Mammary epithelial cell (primary cell): ENCODE measurements around the gene FOXK2.

Experiments used
- CTCF ChIP-seq, 2 donors: IDR thresholded peaks in 1 of 2; conservative IDR thresholded peaks in 1 of 2; 2 replicates each; pipeline ENCODE4 v1.5.1; 2011 to 2012; ENCODE audit warnings: inconsistent platforms in 2 of 2, low read length in 2 of 2, mild to moderate bottlenecking in 2 of 2, control low read depth in 1 of 2, low read depth in 1 of 2; ENCODE audit not compliant: insufficient read depth in 1 of 2; ENCODE audit errors: extremely low read depth in 1 of 2
- EZH2 ChIP-seq: IDR thresholded peaks from 2 replicates; pipeline ENCODE4 v1.6.1; 2012; ENCODE audit warnings: low read length, inconsistent platforms, borderline replicate concordance

DNA sequence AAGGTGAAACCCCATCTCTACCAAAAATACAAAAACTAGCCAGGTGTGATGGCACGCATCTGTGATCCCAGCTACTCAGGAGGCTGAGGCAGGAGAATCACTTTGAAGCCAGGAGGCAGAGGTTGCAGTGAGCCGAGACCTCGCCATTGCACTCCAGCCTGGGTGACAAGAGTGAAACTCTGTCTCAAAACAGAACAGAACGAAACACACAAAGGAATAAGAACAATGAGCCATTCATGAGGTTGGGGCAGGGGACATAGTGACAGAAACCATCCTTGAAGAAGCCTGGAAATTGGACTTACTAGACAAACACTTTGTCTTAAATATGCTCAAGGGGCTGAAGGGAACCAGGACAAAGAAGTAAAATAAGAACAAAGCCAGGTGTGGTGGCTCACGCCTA is 89.3 kb downstream of the FOXK2 start:
- TF ChIP-seq CTCF (conservative IDR thresholded peaks at IDR 0.05 in 1 of 2, IDR thresholded peaks at IDR 0.05 in 1 of 2; ENCODE audit: extremely low read depth in 1 of 2, insufficient read depth in 1 of 2, low read depth in 1 of 2, low read length in 2 of 2) (no peak), EZH2 (no peak)
